NCI-H526 (cell line): ENCODE data around the gene CNTN4.
"Not testable (repeated sequence)": the region's sequence is repeated elsewhere in the genome, so short reads cannot be mapped to it uniquely, and the experiment has no call there.

Source experiments
- DNase-seq, 2 experiments: peaks; one replicate each; lab custom pipeline; 2025; lab: John Stamatoyannopoulos, UW

Gene CNTN4

GRCh38 chr3:2968475-2968874 lies 869.8 kb downstream of the CNTN4 start:
- DNase-seq: no peak

- no peak for DNase-seq
Observed at GRCh38 chr3:2976212-2976611, 877.5 kb downstream of the CNTN4 start.

GRCh38 chr3:2976796-2977195 lies 878.1 kb downstream of the CNTN4 start:
- DNase-seq: no peak

GRCh38 chr3:2978977-2979732 lies 880.5 kb downstream of the CNTN4 start:
- DNase-seq: no peak

- DNase-seq: no peak
Observed at GRCh38 chr3:2984005-2984830, 885.6 kb downstream of the CNTN4 start.

GRCh38 chr3:2984831-2985220 lies 886.2 kb downstream of the CNTN4 start:
- DNase-seq: no peak

- no peak for DNase-seq
Observed at GRCh38 chr3:2985479-2985878, 886.8 kb downstream of the CNTN4 start.

GRCh38 chr3:2992534-2992933 lies 893.9 kb downstream of the CNTN4 start:
- DNase-seq: no peak

- not testable (repeated sequence) for DNase-seq
Observed at GRCh38 chr3:2993130-2993529, 894.5 kb downstream of the CNTN4 start.

- DNase-seq: no peak
Observed at GRCh38 chr3:2993736-2994135, 895.1 kb downstream of the CNTN4 start.

- DNase-seq: no peak
Observed at GRCh38 chr3:2995195-2995594, 896.5 kb downstream of the CNTN4 start.

- DNase-seq: no peak
Observed at GRCh38 chr3:3005146-3005744, 906.6 kb downstream of the CNTN4 start.

GRCh38 chr3:3013317-3014052 lies 914.8 kb downstream of the CNTN4 start:
- DNase-seq: no peak

- DNase-seq: peak; percentile 40 to 71
Observed at GRCh38 chr3:3015185-3016089, 916.8 kb downstream of the CNTN4 start.

GRCh38 chr3:3016226-3016625 lies 917.6 kb downstream of the CNTN4 start:
- no peak for DNase-seq

- DNase-seq: no peak
Observed at GRCh38 chr3:3020209-3020608, 921.5 kb downstream of the CNTN4 start.

- DNase-seq: no peak
Observed at GRCh38 chr3:3023111-3023745, 924.6 kb downstream of the CNTN4 start.

- no peak for DNase-seq
Observed at GRCh38 chr3:3027976-3028567, 929.4 kb downstream of the CNTN4 start.

- DNase-seq: no peak
Observed at GRCh38 chr3:3031326-3031725, 932.7 kb downstream of the CNTN4 start.

GRCh38 chr3:3037156-3037555 lies 938.5 kb downstream of the CNTN4 start:
- no peak for DNase-seq
